Lower leg skin (tissue), 4 donors: ENCODE measurements around the gene POC1B. TPM values are rescaled to one million over a fixed set of nuclear protein-coding genes. Genes with fewer than 3 reads are reported as not detected.

ENCODE experiments used
- DNase-seq, 2 donors: peaks; one replicate each; pipeline ENCODE4 v3.0.0-alpha.2; 2019; ENCODE audit warnings: low spot score in 2 of 2
- H3K4me3 ChIP-seq: fragments of 200-600 bp; sonication (generic); 2 replicates; pipeline ENCODE4 v1.5.1; 2017; ENCODE audit warnings: mild to moderate bottlenecking, low read depth; ENCODE audit not compliant: poor library complexity, severe bottlenecking
- CTCF ChIP-seq, 3 donors: fragments of 450-650 bp; IDR thresholded peaks; one replicate each; pipeline ENCODE4 v1.5.1; 2016; ENCODE audit warnings: antibody characterized with exemption in 3 of 3, mild to moderate bottlenecking in 3 of 3, moderate library complexity in 2 of 3
- POLR2A ChIP-seq, 2 donors: fragments of 450-650 bp; IDR thresholded peaks; one replicate each; pipeline ENCODE4 v1.6.1; 2016 to 2017; ENCODE audit warnings: antibody characterized with exemption in 2 of 2, mild to moderate bottlenecking in 1 of 2, moderate library complexity in 1 of 2
- WGBS, 2 donors: methylation state at CpG; one replicate each; pipeline ENCODE4 v1.1.5; 2018; 5-methylcytosine and 5-hydroxymethylcytosine counted together
- intact Hi-C: fragments of 100-400 bp; cut with DNase I; formaldehyde crosslinking; loops from one replicate; pipeline ENCODE4 v1.15.0; 2023; ENCODE audit warnings: low total_unique reads
- total RNA-seq, 4 donors: library from RNA; depleted of rRNA; stranded (reverse); fragments of >200 nt; gene quantifications; one replicate each; pipeline ENCODE4 v1.1.0, GENCODE V29; 2016

The POC1B gene
- total RNA-seq, 4 donors from 2014 or later: 10.5 to 15.9 (median 14.7) TPM

- H3K4me3 ChIP-seq: no peak overlapping the region
- no peak for DNase-seq
- WGBS, 2 donors: 47 to 48% methylated on average over 3 of the region's 3 CpGs
- no peak for TF ChIP-seq POLR2A (IDR thresholded peaks at IDR 0.05)
- no peak for TF ChIP-seq CTCF (IDR thresholded peaks at IDR 0.05)
- intact Hi-C loops: no loop called here
These were observed 155.4 kb downstream of the POC1B start for GRCh38 chr12:89370421-89370831.

Other genes with a start within 250 kb of the POC1B start
- 10 to 100 TPM; 29.6 to 57.5 (median 41.9) TPM for gene DUSP6, start 173.5 kb downstream of the POC1B start, total RNA-seq
- gene GALNT4, start 1.3 kb downstream of the POC1B start, total RNA-seq: 1 to 10 TPM; 1.4 to 5.5 (median 2.4) TPM
- 10 to 100 TPM; 18.0 to 59.8 (median 25.0) TPM for gene ATP2B1, start 182.8 kb upstream of the POC1B start, total RNA-seq